Suppressor macrophage treated with lipopolysaccharide for 4 hours (primary cell): ENCODE data around the gene FNDC1.

Experiments used
- DNase-seq: peaks from one replicate; pipeline ENCODE4 v3.0.0-alpha.2; 2020

FNDC1 gene

DNA sequence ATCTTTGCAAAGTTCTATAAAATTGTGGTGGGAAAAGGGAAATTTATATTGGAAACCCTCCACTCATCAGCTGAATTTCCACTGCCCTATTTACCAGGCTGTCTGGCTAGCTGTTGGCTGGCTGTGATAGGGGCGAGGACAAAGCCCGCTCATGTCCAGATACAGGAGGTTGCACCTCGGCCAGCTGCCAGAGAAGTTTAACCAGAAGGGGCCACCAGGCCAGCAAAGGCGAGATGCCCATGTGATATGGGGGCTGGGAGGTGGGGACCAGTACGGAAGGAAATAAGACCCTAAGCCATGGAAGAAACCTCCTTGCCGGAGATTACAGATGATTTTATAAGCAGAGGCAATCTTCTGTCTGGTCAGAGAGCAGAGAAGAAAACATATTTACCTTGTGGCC, 143.8 kb downstream of the FNDC1 start:
- DNase-seq, result no peak

DNA sequence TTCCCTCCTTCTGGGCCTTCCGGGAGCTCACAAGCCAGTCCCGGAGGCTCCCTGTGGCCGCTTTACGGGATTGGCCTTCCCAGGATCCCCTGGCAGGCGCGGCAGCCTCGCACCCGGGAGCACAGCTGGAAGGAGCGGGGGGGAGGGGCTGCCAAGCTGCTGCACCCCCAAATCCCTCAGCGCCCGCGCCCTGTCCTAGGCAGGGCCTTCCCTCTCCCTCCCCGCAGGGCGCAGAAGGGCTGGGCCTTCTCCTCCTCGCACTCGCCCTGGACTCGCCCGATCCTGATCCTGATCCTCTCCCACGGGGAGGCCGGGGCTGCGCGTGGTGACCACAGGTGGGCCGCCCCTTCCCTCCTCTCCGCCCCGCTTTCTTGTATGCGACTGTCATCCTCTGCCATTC, 146.4 kb downstream of the FNDC1 start:
- DNase-seq, result no peak

DNA sequence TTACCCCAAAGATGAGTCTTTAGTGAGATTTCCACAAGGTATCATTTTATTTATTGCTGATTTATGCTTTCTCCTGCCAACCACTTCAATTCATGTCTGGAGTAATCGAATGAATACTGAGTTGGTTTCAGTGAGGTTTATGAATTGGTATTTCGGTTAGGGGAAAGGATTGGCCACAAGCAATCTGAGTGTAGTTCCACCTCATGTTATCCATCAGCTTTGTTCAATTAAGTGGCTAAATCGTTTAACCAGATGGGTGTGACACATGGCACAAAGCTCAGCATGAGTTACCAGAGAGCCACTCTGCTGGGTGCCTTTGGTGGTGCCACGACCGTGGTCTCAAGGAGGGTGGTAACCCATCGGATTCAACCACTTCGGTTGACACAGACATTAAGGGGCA, 148.2 kb downstream of the FNDC1 start:
- DNase-seq, result no peak

DNA sequence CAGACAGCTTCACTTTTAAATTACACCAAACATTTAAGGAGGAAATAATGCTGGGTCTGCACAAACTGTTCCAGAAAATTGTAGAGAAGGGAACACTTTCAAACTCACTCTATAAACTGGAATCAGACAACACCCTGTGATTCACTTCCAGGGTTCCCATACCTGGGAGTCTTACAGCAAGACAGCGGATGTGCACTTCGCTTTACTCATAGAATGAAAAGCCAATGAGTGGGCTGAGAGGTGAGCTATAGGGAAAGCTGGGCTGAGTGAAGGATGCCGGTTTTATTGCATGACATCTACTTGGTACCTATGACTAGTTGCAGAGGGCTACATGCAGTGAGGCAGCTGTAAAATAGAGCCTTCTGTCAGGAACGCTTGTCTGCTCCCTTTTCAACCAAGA, 152.1 kb downstream of the FNDC1 start:
- no peak for DNase-seq
